GM21619 (cell line): ENCODE measurements around the gene PHKB.
"Not testable (repeated sequence)": the region's sequence is repeated elsewhere in the genome, so short reads cannot be mapped to it uniquely, and the experiment has no call there.

Experiments
- ATAC-seq: cut with Tn5 transposase; IDR thresholded peaks from one replicate; pipeline ENCODE4 v1.9.1; 2021; ENCODE audit not compliant: unreplicated experiment

Gene PHKB

GRCh38 chr16:47469227-47469626 is 8.1 kb downstream of the PHKB start:
- no peak for ATAC-seq

- no peak for ATAC-seq
Observed at GRCh38 chr16:47470211-47470610, 9.1 kb downstream of the PHKB start.

- ATAC-seq, result no peak
Observed at GRCh38 chr16:47470810-47471209, 9.7 kb downstream of the PHKB start.

GRCh38 chr16:47473004-47473403 is 11.9 kb downstream of the PHKB start:
- not testable (repeated sequence) for ATAC-seq

- no peak for ATAC-seq
Observed at GRCh38 chr16:47473792-47474191, 12.7 kb downstream of the PHKB start.

- no peak for ATAC-seq
Observed at GRCh38 chr16:47475786-47476185, 14.7 kb downstream of the PHKB start.

- ATAC-seq, result no peak
Observed at GRCh38 chr16:47476654-47477345, 15.7 kb downstream of the PHKB start.

GRCh38 chr16:47477679-47478078 is 16.5 kb downstream of the PHKB start:
- no peak for ATAC-seq

GRCh38 chr16:47480410-47480809 is 19.3 kb downstream of the PHKB start:
- ATAC-seq, result no peak

GRCh38 chr16:47481698-47482374 is 20.7 kb downstream of the PHKB start:
- ATAC-seq, result no peak

- no peak for ATAC-seq
Observed at GRCh38 chr16:47483616-47484015, 22.5 kb downstream of the PHKB start.

GRCh38 chr16:47486856-47487255 is 25.7 kb downstream of the PHKB start:
- peak; percentile 51 for ATAC-seq

GRCh38 chr16:47488051-47488450 is 26.9 kb downstream of the PHKB start:
- no peak for ATAC-seq

GRCh38 chr16:47490471-47490870 is 29.3 kb downstream of the PHKB start:
- ATAC-seq, result no peak

GRCh38 chr16:47492036-47492427 is 30.9 kb downstream of the PHKB start:
- ATAC-seq, result no peak

- ATAC-seq, result peak; percentile 75
Observed at GRCh38 chr16:47492428-47493377, 31.6 kb downstream of the PHKB start.

- ATAC-seq, result peak; percentile 48
Observed at GRCh38 chr16:47493381-47494337, 32.5 kb downstream of the PHKB start.

GRCh38 chr16:47499080-47499699 is 38.1 kb downstream of the PHKB start:
- ATAC-seq, result no peak

GRCh38 chr16:47499700-47500264 is 38.7 kb downstream of the PHKB start:
- ATAC-seq, result no peak

GRCh38 chr16:47503936-47504335 is 42.8 kb downstream of the PHKB start:
- ATAC-seq, result no peak
